HEK293 (cell line): ENCODE measurements around the gene BHLHA9.

Experiments
- YY1 ChIP-seq: fragments of 450-650 bp; formaldehyde crosslinking; IDR thresholded peaks from 2 replicates; pipeline ENCODE4 v1.5.1; 2018; ENCODE audit warnings: missing biosample characterization, missing genetic modification characterization
- ZNF121 ChIP-seq: fragments of 450-650 bp; formaldehyde crosslinking; IDR thresholded peaks from 2 replicates; pipeline ENCODE4 v1.5.1; 2016; ENCODE audit warnings: missing biosample characterization, missing genetic modification characterization
- ZNF133 ChIP-seq: fragments of 450-650 bp; formaldehyde crosslinking; IDR thresholded peaks from 2 replicates; pipeline ENCODE4 v1.5.1; 2016; ENCODE audit warnings: missing biosample characterization, missing genetic modification characterization
- ZNF24 ChIP-seq: fragments of 450-650 bp; formaldehyde crosslinking; IDR thresholded peaks from 2 replicates; pipeline ENCODE4 v1.5.1; 2016; ENCODE audit warnings: missing biosample characterization, missing genetic modification characterization
- ZNF335 ChIP-seq: fragments of 450-650 bp; formaldehyde crosslinking; conservative IDR thresholded peaks from 2 replicates; pipeline ENCODE4 v1.5.1; 2016; ENCODE audit warnings: missing biosample characterization, missing genetic modification characterization
- ZNF549 ChIP-seq: fragments of 450-650 bp; IDR thresholded peaks from 2 replicates; pipeline ENCODE4 v1.5.1; 2018; ENCODE audit warnings: missing biosample characterization, missing genetic modification characterization, mild to moderate bottlenecking, inconsistent platforms, moderate library complexity
- TF ChIP-seq, protein P1 (sequence below): fragments of 450-650 bp; formaldehyde crosslinking; IDR thresholded peaks from 2 replicates; pipeline ENCODE4 v1.5.1; 2016; ENCODE audit warnings: missing biosample characterization, missing genetic modification characterization
- TF ChIP-seq, protein P2 (sequence below): fragments of 450-650 bp; formaldehyde crosslinking; IDR thresholded peaks from 2 replicates; pipeline ENCODE4 v1.5.1; 2016; ENCODE audit warnings: missing biosample characterization, missing genetic modification characterization
- TF ChIP-seq, protein P3 (sequence below): fragments of 450-650 bp; formaldehyde crosslinking; IDR thresholded peaks from 2 replicates; pipeline ENCODE4 v1.5.1; 2016; ENCODE audit warnings: missing biosample characterization, missing genetic modification characterization

DNA sequence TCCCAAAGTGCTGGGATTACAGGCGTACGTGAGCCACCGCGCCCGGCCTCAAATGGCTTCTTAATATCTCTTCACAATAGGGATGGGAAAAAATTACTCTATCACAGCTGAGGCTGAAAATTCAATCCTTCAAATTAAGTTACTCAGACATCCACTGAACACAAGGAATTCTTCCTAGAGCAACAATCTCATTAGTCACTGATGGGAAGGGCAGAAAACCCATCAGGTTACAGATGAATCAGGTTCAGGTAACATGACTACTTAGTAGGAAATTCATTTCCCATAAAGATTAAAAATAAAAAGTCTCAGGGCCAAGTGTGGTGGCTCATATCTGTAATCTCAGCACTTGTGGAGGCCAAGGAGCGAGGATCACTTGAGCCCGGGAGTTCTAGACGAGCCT lies 47.9 kb upstream of the BHLHA9 start:
- TF ChIP-seq, protein P1, sequence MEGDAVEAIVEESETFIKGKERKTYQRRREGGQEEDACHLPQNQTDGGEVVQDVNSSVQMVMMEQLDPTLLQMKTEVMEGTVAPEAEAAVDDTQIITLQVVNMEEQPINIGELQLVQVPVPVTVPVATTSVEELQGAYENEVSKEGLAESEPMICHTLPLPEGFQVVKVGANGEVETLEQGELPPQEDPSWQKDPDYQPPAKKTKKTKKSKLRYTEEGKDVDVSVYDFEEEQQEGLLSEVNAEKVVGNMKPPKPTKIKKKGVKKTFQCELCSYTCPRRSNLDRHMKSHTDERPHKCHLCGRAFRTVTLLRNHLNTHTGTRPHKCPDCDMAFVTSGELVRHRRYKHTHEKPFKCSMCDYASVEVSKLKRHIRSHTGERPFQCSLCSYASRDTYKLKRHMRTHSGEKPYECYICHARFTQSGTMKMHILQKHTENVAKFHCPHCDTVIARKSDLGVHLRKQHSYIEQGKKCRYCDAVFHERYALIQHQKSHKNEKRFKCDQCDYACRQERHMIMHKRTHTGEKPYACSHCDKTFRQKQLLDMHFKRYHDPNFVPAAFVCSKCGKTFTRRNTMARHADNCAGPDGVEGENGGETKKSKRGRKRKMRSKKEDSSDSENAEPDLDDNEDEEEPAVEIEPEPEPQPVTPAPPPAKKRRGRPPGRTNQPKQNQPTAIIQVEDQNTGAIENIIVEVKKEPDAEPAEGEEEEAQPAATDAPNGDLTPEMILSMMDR (tag by site-specific recombination): no peak
- TF ChIP-seq YY1 (tag by site-specific recombination) (no peak), ZNF24 (tag by site-specific recombination) (no peak), ZNF133 (tag by site-specific recombination) (no peak), ZNF549 (tag by site-specific recombination) (no peak), ZNF335 (tag by site-specific recombination) (no peak), ZNF121 (tag by site-specific recombination) (no peak)
- TF ChIP-seq, protein P2, sequence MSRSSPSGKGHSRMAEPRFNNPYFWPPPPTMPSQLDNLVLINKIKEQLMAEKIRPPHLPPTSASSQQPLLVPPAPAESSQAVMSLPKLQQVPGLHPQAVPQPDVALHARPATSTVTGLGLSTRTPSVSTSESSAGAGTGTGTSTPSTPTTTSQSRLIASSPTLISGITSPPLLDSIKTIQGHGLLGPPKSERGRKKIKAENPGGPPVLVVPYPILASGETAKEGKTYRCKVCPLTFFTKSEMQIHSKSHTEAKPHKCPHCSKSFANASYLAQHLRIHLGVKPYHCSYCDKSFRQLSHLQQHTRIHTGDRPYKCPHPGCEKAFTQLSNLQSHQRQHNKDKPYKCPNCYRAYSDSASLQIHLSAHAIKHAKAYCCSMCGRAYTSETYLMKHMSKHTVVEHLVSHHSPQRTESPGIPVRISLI (tag by site-specific recombination): no peak
- TF ChIP-seq, protein P3, sequence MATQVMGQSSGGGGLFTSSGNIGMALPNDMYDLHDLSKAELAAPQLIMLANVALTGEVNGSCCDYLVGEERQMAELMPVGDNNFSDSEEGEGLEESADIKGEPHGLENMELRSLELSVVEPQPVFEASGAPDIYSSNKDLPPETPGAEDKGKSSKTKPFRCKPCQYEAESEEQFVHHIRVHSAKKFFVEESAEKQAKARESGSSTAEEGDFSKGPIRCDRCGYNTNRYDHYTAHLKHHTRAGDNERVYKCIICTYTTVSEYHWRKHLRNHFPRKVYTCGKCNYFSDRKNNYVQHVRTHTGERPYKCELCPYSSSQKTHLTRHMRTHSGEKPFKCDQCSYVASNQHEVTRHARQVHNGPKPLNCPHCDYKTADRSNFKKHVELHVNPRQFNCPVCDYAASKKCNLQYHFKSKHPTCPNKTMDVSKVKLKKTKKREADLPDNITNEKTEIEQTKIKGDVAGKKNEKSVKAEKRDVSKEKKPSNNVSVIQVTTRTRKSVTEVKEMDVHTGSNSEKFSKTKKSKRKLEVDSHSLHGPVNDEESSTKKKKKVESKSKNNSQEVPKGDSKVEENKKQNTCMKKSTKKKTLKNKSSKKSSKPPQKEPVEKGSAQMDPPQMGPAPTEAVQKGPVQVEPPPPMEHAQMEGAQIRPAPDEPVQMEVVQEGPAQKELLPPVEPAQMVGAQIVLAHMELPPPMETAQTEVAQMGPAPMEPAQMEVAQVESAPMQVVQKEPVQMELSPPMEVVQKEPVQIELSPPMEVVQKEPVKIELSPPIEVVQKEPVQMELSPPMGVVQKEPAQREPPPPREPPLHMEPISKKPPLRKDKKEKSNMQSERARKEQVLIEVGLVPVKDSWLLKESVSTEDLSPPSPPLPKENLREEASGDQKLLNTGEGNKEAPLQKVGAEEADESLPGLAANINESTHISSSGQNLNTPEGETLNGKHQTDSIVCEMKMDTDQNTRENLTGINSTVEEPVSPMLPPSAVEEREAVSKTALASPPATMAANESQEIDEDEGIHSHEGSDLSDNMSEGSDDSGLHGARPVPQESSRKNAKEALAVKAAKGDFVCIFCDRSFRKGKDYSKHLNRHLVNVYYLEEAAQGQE (tag by site-specific recombination): no peak
